ENCODE results near the gene DMD.

The DMD gene

GRCh38 chrX:31854716-31855115 is 1356.6 kb downstream of the DMD start:
- DNase-seq (ENCODE audit: low read depth) = no peak

GRCh38 chrX:31851761-31852160 is 1359.6 kb downstream of the DMD start:
- no peak for DNase-seq (ENCODE audit: low read depth)

- no peak for DNase-seq (ENCODE audit: low read depth)
These were observed 1363.6 kb downstream of the DMD start for GRCh38 chrX:31847773-31848172.

GRCh38 chrX:31845003-31845402 is 1366.3 kb downstream of the DMD start:
- DNase-seq (ENCODE audit: low read depth) = no peak

- DNase-seq (ENCODE audit: low read depth) = no peak
These were observed 1372.7 kb downstream of the DMD start for GRCh38 chrX:31838617-31839016.

- DNase-seq (ENCODE audit: low read depth) = no peak
These were observed 1373.8 kb downstream of the DMD start for GRCh38 chrX:31837445-31838049.

GRCh38 chrX:31836479-31836878 is 1374.9 kb downstream of the DMD start:
- no peak for DNase-seq (ENCODE audit: low read depth)

GRCh38 chrX:31832263-31832662 is 1379.1 kb downstream of the DMD start:
- DNase-seq (ENCODE audit: low read depth) = no peak

- DNase-seq (ENCODE audit: low read depth) = no peak
These were observed 1390.7 kb downstream of the DMD start for GRCh38 chrX:31820430-31821210.

- no peak for DNase-seq (ENCODE audit: low read depth)
These were observed 1391.9 kb downstream of the DMD start for GRCh38 chrX:31819455-31819854.

- no peak for DNase-seq (ENCODE audit: low read depth)
These were observed 1400.2 kb downstream of the DMD start for GRCh38 chrX:31811106-31811505.

GRCh38 chrX:31808357-31808756 is 1403.0 kb downstream of the DMD start:
- DNase-seq (ENCODE audit: low read depth) = no peak

GRCh38 chrX:31807165-31807564 is 1404.2 kb downstream of the DMD start:
- no peak for DNase-seq (ENCODE audit: low read depth)

GRCh38 chrX:31805781-31806180 is 1405.6 kb downstream of the DMD start:
- no peak for DNase-seq (ENCODE audit: low read depth)

GRCh38 chrX:31800219-31800618 is 1411.1 kb downstream of the DMD start:
- DNase-seq (ENCODE audit: low read depth) = no peak

GRCh38 chrX:31796624-31797023 is 1414.7 kb downstream of the DMD start:
- no peak for DNase-seq (ENCODE audit: low read depth)

GRCh38 chrX:31747411-31747810 is 1463.9 kb downstream of the DMD start:
- DNase-seq (ENCODE audit: low read depth) = no peak

- DNase-seq (ENCODE audit: low read depth) = no peak
These were observed 1468.3 kb downstream of the DMD start for GRCh38 chrX:31743004-31743403.

GRCh38 chrX:31717474-31717873 is 1493.9 kb downstream of the DMD start:
- DNase-seq (ENCODE audit: low read depth) = no peak

- no peak for DNase-seq (ENCODE audit: low read depth)
These were observed 1495.7 kb downstream of the DMD start for GRCh38 chrX:31715675-31716074.

GRCh38 chrX:31714797-31715196 is 1496.6 kb downstream of the DMD start:
- no peak for DNase-seq (ENCODE audit: low read depth)

GRCh38 chrX:31713120-31713519 is 1498.2 kb downstream of the DMD start:
- DNase-seq (ENCODE audit: low read depth) = no peak

GRCh38 chrX:31711166-31711565 is 1500.2 kb downstream of the DMD start:
- DNase-seq (ENCODE audit: low read depth) = no peak

- no peak for DNase-seq (ENCODE audit: low read depth)
These were observed 1503.2 kb downstream of the DMD start for GRCh38 chrX:31708116-31708515.

All from non-pigmented ciliary epithelial cell (primary cell).